HepG2 (cell line): Measurements from ENCODE around the gene AAMP. TPM values are rescaled to one million over a fixed set of nuclear protein-coding genes. Genes with fewer than 3 reads are reported as not detected.

ENCODE experiments used
- CCDC6 ChIP-seq: sonication (generic); formaldehyde crosslinking; IDR thresholded peaks from 2 replicates; pipeline ENCODE4 v1.8.1; 2022; ENCODE audit warnings: mild to moderate bottlenecking, missing genetic modification reagents, moderate library complexity
- DZIP1 ChIP-seq: sonication (generic); formaldehyde crosslinking; IDR thresholded peaks from 2 replicates; pipeline ENCODE4 v1.5.0; 2020; ENCODE audit warnings: mild to moderate bottlenecking, missing genetic modification reagents
- EED ChIP-seq: sonication (generic); formaldehyde crosslinking; IDR thresholded peaks from 2 replicates; pipeline ENCODE4 v1.5.0; 2020; ENCODE audit warnings: mild to moderate bottlenecking, missing genetic modification reagents
- GTF2F1 ChIP-seq: fragments of 150-350 bp; IDR thresholded peaks from 2 replicates; pipeline ENCODE4 v1.6.1; 2014; ENCODE audit warnings: low read length
- KMT2B ChIP-seq: IDR thresholded peaks from 2 replicates; pipeline ENCODE4 v1.6.1; 2016; ENCODE audit warnings: missing genetic modification reagents, missing compliant biosample characterization
- NBN ChIP-seq: fragments of 450-650 bp; conservative IDR thresholded peaks from 2 replicates; pipeline ENCODE4 v1.6.1; 2017
- NR2C2 ChIP-seq: sonication (generic); formaldehyde crosslinking; IDR thresholded peaks from 2 replicates; pipeline ENCODE4 v1.4.0; 2020; ENCODE audit warnings: missing genetic modification reagents, mild to moderate bottlenecking, moderate library complexity, borderline replicate concordance
- PHF8 ChIP-seq: sonication (generic); formaldehyde crosslinking; IDR thresholded peaks from 2 replicates; pipeline ENCODE4 v1.5.0; 2020; ENCODE audit warnings: missing genetic modification reagents
- RORA ChIP-seq: sonication (generic); formaldehyde crosslinking; IDR thresholded peaks from 2 replicates; pipeline ENCODE4 v1.5.0; 2020; ENCODE audit warnings: mild to moderate bottlenecking, missing genetic modification reagents, moderate library complexity
- SKIL ChIP-seq: sonication (generic); formaldehyde crosslinking; IDR thresholded peaks from 2 replicates; pipeline ENCODE4 v1.8.0; 2022; ENCODE audit warnings: missing genetic modification reagents, mild to moderate bottlenecking, moderate library complexity, borderline replicate concordance
- TAF1 ChIP-seq: sonication (generic); formaldehyde crosslinking; IDR thresholded peaks from 2 replicates; pipeline ENCODE4 v1.4.0; 2020; ENCODE audit warnings: missing genetic modification reagents
- ZBTB1 ChIP-seq: sonication (generic); formaldehyde crosslinking; IDR thresholded peaks from 2 replicates; pipeline ENCODE4 v1.4.0; 2020; ENCODE audit warnings: missing genetic modification reagents, borderline replicate concordance
- ZNF317 ChIP-seq: sonication (generic); formaldehyde crosslinking; IDR thresholded peaks from 2 replicates; pipeline ENCODE4 v1.5.0; 2020; ENCODE audit warnings: mild to moderate bottlenecking, missing genetic modification reagents
- ZNF569 ChIP-seq: sonication (generic); formaldehyde crosslinking; IDR thresholded peaks from 2 replicates; pipeline ENCODE4 v1.5.0; 2020; ENCODE audit warnings: mild to moderate bottlenecking, missing genetic modification reagents, moderate library complexity, borderline replicate concordance
- ZNF598 ChIP-seq: sonication (generic); formaldehyde crosslinking; IDR thresholded peaks from 2 replicates; pipeline ENCODE4 v1.5.1; 2020; ENCODE audit warnings: mild to moderate bottlenecking, missing genetic modification reagents, borderline replicate concordance
- ZNF772 ChIP-seq: sonication (generic); formaldehyde crosslinking; IDR thresholded peaks from 2 replicates; pipeline ENCODE4 v1.5.0; 2020; ENCODE audit warnings: mild to moderate bottlenecking, missing genetic modification reagents
- ZZZ3 ChIP-seq: sonication (generic); formaldehyde crosslinking; IDR thresholded peaks from 2 replicates; pipeline ENCODE4 v1.4.0; 2020; ENCODE audit warnings: missing genetic modification reagents, mild to moderate bottlenecking, borderline replicate concordance
- polyA plus RNA-seq, 8 experiments: library from polyadenylated mRNA; depleted of rRNA in 3 of 8; stranded (reverse) in 7 of 8; unstranded in 1 of 8; fragments of >200 nt; fragmentation: Illumina TruSeq in 4 of 8; extraction: Trizol in 4 of 8; gene quantifications; 2 replicates each; pipeline versions ENCODE4 v1.2.1 to v1.2.3, GENCODE V29; 2011 to 2016; ENCODE audit warnings: low read depth in 4 of 8, missing spikeins in 1 of 8, mixed read lengths in 1 of 8; ENCODE audit not compliant: insufficient read depth in 1 of 8
- total RNA-seq, 5 experiments: library from RNA; depleted of rRNA; stranded (reverse); fragments of >200 nt; fragmentation: Illumina TruSeq; extraction: Trizol; gene quantifications; 2 replicates each; pipeline ENCODE4 v1.2.3, GENCODE V29; 2016; ENCODE audit warnings: low read depth in 1 of 5
- TF ChIP-seq, protein P1 (sequence below): sonication (generic); formaldehyde crosslinking; IDR thresholded peaks from 2 replicates; pipeline ENCODE4 v1.5.1; 2020; ENCODE audit warnings: mild to moderate bottlenecking, missing genetic modification reagents, moderate library complexity
- TF ChIP-seq, protein P2 (sequence below): sonication (generic); formaldehyde crosslinking; IDR thresholded peaks from 2 replicates; pipeline ENCODE4 v1.5.1; 2020; ENCODE audit warnings: missing genetic modification reagents, mild to moderate bottlenecking, borderline replicate concordance

AAMP gene
- total and polyA plus RNA-seq, 2 of the 13 experiments (the other 11 are each of a cell fraction or from before 2014, with no cell fraction given): 110 to 186 TPM

GRCh38 chr2:218284106-218284811 is 14.3 kb upstream of the AAMP start (continued):
- TF ChIP-seq, protein P1, sequence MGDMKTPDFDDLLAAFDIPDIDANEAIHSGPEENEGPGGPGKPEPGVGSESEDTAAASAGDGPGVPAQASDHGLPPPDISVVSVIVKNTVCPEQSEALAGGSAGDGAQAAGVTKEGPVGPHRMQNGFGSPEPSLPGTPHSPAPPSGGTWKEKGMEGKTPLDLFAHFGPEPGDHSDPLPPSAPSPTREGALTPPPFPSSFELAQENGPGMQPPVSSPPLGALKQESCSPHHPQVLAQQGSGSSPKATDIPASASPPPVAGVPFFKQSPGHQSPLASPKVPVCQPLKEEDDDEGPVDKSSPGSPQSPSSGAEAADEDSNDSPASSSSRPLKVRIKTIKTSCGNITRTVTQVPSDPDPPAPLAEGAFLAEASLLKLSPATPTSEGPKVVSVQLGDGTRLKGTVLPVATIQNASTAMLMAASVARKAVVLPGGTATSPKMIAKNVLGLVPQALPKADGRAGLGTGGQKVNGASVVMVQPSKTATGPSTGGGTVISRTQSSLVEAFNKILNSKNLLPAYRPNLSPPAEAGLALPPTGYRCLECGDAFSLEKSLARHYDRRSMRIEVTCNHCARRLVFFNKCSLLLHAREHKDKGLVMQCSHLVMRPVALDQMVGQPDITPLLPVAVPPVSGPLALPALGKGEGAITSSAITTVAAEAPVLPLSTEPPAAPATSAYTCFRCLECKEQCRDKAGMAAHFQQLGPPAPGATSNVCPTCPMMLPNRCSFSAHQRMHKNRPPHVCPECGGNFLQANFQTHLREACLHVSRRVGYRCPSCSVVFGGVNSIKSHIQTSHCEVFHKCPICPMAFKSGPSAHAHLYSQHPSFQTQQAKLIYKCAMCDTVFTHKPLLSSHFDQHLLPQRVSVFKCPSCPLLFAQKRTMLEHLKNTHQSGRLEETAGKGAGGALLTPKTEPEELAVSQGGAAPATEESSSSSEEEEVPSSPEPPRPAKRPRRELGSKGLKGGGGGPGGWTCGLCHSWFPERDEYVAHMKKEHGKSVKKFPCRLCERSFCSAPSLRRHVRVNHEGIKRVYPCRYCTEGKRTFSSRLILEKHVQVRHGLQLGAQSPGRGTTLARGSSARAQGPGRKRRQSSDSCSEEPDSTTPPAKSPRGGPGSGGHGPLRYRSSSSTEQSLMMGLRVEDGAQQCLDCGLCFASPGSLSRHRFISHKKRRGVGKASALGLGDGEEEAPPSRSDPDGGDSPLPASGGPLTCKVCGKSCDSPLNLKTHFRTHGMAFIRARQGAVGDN (CRISPR knock-in tag): peak; percentile 91
- TF ChIP-seq RORA (CRISPR knock-in tag): no peak
- 0 out of 2 replicates have a peak, but pooled peaks have one; percentile 24 for TF ChIP-seq PHF8 (CRISPR knock-in tag)
- no peak for TF ChIP-seq ZNF317
- 0 out of 2 replicates have a peak, but pooled peaks have one; percentile 38 for TF ChIP-seq NR2C2 (CRISPR knock-in tag)
- TF ChIP-seq GTF2F1: no peak
- TF ChIP-seq, protein P2, sequence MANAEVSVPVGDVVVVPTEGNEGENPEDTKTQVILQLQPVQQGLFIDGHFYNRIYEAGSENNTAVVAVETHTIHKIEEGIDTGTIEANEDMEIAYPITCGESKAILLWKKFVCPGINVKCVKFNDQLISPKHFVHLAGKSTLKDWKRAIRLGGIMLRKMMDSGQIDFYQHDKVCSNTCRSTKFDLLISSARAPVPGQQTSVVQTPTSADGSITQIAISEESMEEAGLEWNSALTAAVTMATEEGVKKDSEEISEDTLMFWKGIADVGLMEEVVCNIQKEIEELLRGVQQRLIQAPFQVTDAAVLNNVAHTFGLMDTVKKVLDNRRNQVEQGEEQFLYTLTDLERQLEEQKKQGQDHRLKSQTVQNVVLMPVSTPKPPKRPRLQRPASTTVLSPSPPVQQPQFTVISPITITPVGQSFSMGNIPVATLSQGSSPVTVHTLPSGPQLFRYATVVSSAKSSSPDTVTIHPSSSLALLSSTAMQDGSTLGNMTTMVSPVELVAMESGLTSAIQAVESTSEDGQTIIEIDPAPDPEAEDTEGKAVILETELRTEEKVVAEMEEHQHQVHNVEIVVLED (CRISPR knock-in tag): no peak
- peak; percentile 63; the same call in 1 of the 2 replicates for TF ChIP-seq CCDC6 (CRISPR knock-in tag)
- TF ChIP-seq ZZZ3: no peak
- TF ChIP-seq SKIL (CRISPR knock-in tag): 0 out of 2 replicates have a peak, but pooled peaks have one; percentile 8
- TF ChIP-seq ZNF598: no peak; the same call in 1 of the 2 replicates
- no peak for TF ChIP-seq NBN
- TF ChIP-seq DZIP1 (CRISPR knock-in tag): peak; percentile 75; the same call in 1 of the 2 replicates
- no peak for TF ChIP-seq EED (CRISPR knock-in tag)
- TF ChIP-seq TAF1 (CRISPR knock-in tag): no peak; the same call in 1 of the 2 replicates
- no peak for TF ChIP-seq KMT2B
- no peak for TF ChIP-seq ZBTB1
- no peak for TF ChIP-seq ZNF569 (CRISPR knock-in tag)
- TF ChIP-seq ZNF772 (CRISPR knock-in tag): 0 out of 2 replicates have a peak, but pooled peaks have one; percentile 43
